GM12878 (cell line): ENCODE measurements around the gene CD79A. TPM values are rescaled to one million over a fixed set of nuclear protein-coding genes. Genes with fewer than 3 reads are reported as not detected.
A peak's percentile ranks its signal among the peaks of the same experiment; 100 is the strongest.

ENCODE experiments used
- ATAC-seq: fragments of 200-7000 bp; cut with Tn5 transposase; 3 replicates; pipeline ENCODE4 v1.9.1; 2020; ENCODE audit warnings: mild to moderate bottlenecking, moderate library complexity
- BruUV-seq: library from RNA; stranded (reverse); fragments of 400-500 nt; replicated peaks from 2 replicates; lab custom pipeline; 2021; lab: Mats Ljungman, UMichigan
- CTCF ChIA-PET: fragments of 300-600 bp; sonication (Branson Sonifier 250); formaldehyde crosslinking; extraction: SDS; loops from one replicate; lab custom pipeline; 2021; ENCODE audit warnings: inconsistent platforms; lab: Yijun Ruan, JAX
- POLR2A ChIA-PET: fragments of 350-600 bp; formaldehyde crosslinking; extraction: SDS; loops from one replicate; lab custom pipeline; 2021; ENCODE audit warnings: inconsistent platforms; lab: Charles Lee
- RAD21 ChIA-PET: fragments of 300-600 bp; sonication (Branson Sonifier 250); formaldehyde crosslinking; loops from one replicate; lab custom pipeline; 2023; ENCODE audit warnings: antibody characterized with exemption; ENCODE audit not compliant: unreplicated experiment; lab: Charles Lee
- SMC1A ChIA-PET: fragments of 300-600 bp; sonication (Branson Sonifier 250); formaldehyde crosslinking; loops from one replicate; lab custom pipeline; 2023; ENCODE audit not compliant: unreplicated experiment, uncharacterized antibody; lab: Charles Lee
- DNase-seq: peaks from one replicate; pipeline ENCODE4 v3.0.0-alpha.2; 2011; ENCODE audit warnings: low read depth, low spot score
- FAIRE-seq: peaks from 3 replicates; lab custom pipeline; 2011; peaks lifted over from hg19 to GRCh38; lab: Jason Lieb, UNC
- H2AFZ ChIP-seq: 2 replicates; pipeline ENCODE4 v1.6.0; 2011; ENCODE audit warnings: low read depth, low read length, control low read depth; ENCODE audit not compliant: control insufficient read depth
- H3K27ac ChIP-seq: 2 replicates; pipeline ENCODE4 v1.5.1; 2011; ENCODE audit warnings: control low read depth; ENCODE audit not compliant: control insufficient read depth, insufficient read depth
- H3K27me3 ChIP-seq, 2 experiments: replicated peaks in 1 of 2; 2 replicates each; pipeline versions ENCODE4 v1.6.0 to v1.6.1; 2011; ENCODE audit warnings: low read length in 1 of 2; ENCODE audit not compliant: control insufficient read depth in 2 of 2, insufficient read depth in 2 of 2
- H3K36me3 ChIP-seq, 2 experiments: 2 replicates each; pipeline ENCODE4 v1.5.1; 2011; ENCODE audit warnings: low read length in 1 of 2; ENCODE audit not compliant: control insufficient read depth in 2 of 2, insufficient read depth in 2 of 2
- H3K4me1 ChIP-seq: 2 replicates; pipeline ENCODE4 v1.6.1; 2011; ENCODE audit warnings: mild to moderate bottlenecking, low read length, moderate library complexity, mixed read lengths; ENCODE audit not compliant: control insufficient read depth, insufficient read depth
- H3K4me2 ChIP-seq: 2 replicates; pipeline ENCODE4 v1.6.0; 2011; ENCODE audit warnings: control low read depth; ENCODE audit not compliant: control insufficient read depth, insufficient read depth
- H3K4me3 ChIP-seq: fragments of 200-600 bp; sonication (generic); 2 replicates; pipeline ENCODE4 v1.5.1; 2016
- H3K79me2 ChIP-seq: 2 replicates; pipeline ENCODE4 v1.6.0; 2011; ENCODE audit warnings: low read length; ENCODE audit not compliant: control insufficient read depth, insufficient read depth
- H3K9ac ChIP-seq: 2 replicates; pipeline ENCODE4 v1.8.0; 2011; ENCODE audit warnings: low read length, control low read depth, mixed read lengths; ENCODE audit not compliant: control insufficient read depth, insufficient read depth
- H3K9me3 ChIP-seq: replicated peaks from 3 replicates; pipeline ENCODE4 v1.5.1; 2011; ENCODE audit warnings: mild to moderate bottlenecking, low read length; ENCODE audit not compliant: control insufficient read depth, insufficient read depth
- H4K20me1 ChIP-seq: 2 replicates; pipeline ENCODE4 v1.6.0; 2011; ENCODE audit not compliant: control insufficient read depth, insufficient read depth
- GATAD2B ChIP-seq: fragments of 450-650 bp; conservative IDR thresholded peaks from 2 replicates; pipeline ENCODE4 v1.6.1; 2017; ENCODE audit warnings: low read depth, mild to moderate bottlenecking, moderate library complexity
- LARP7 ChIP-seq: fragments of 450-650 bp; IDR thresholded peaks from 2 replicates; pipeline ENCODE4 v1.6.1; 2017; ENCODE audit warnings: mild to moderate bottlenecking
- POLR2AphosphoS5 ChIP-seq: IDR thresholded peaks from 2 replicates; pipeline ENCODE4 v1.6.1; 2011; ENCODE audit warnings: mild to moderate bottlenecking, low read length, inconsistent platforms
- RUNX3 ChIP-seq: IDR thresholded peaks from 2 replicates; pipeline ENCODE4 v1.6.1; 2012; ENCODE audit warnings: low read length, inconsistent platforms
- SMAD1 ChIP-seq: fragments of 450-650 bp; IDR thresholded peaks from 2 replicates; pipeline ENCODE4 v1.6.1; 2018; ENCODE audit warnings: mild to moderate bottlenecking, low read depth; ENCODE audit not compliant: partially characterized antibody
- SMAD5 ChIP-seq: IDR thresholded peaks from 2 replicates; pipeline ENCODE4 v1.6.1; 2016; ENCODE audit warnings: antibody characterized with exemption, low read depth
- SMARCA5 ChIP-seq: fragments of 450-650 bp; IDR thresholded peaks from 2 replicates; pipeline ENCODE4 v1.6.1; 2017; ENCODE audit warnings: mild to moderate bottlenecking
- SMC3 ChIP-seq: IDR thresholded peaks from 2 replicates; pipeline ENCODE4 v1.6.1; 2011; ENCODE audit warnings: low read length, improper control_type of control experiment, borderline replicate concordance
- SRF ChIP-seq, 2 experiments: IDR thresholded peaks; 2 replicates each; pipeline ENCODE4 v1.6.1; 2011; ENCODE audit warnings: low read depth in 2 of 2, low read length in 2 of 2, mild to moderate bottlenecking in 1 of 2, moderate library complexity in 1 of 2
- YY1 ChIP-seq: IDR thresholded peaks from 2 replicates; pipeline ENCODE4 v1.6.1; 2011; ENCODE audit warnings: low read depth, mild to moderate bottlenecking, low read length
- ZNF207 ChIP-seq: fragments of 450-650 bp; IDR thresholded peaks from 2 replicates; pipeline ENCODE4 v1.6.1; 2014; ENCODE audit warnings: antibody characterized with exemption, mild to moderate bottlenecking, borderline replicate concordance
- ZNF622 ChIP-seq: fragments of 450-650 bp; IDR thresholded peaks from 2 replicates; pipeline ENCODE4 v1.6.1; 2017; ENCODE audit warnings: mild to moderate bottlenecking, inconsistent platforms
- WGBS: methylation state at CpG from one replicate; pipeline ENCODE4 v1.1.6; 2016; ENCODE audit warnings: low lambda C conversion rate; ENCODE audit not compliant: insufficient replicate concordance, insufficient coverage; ENCODE audit errors: missing lambda C conversion rate; 5-methylcytosine and 5-hydroxymethylcytosine counted together
- in situ Hi-C: fragments of 300-500 bp; cut with MboI; formaldehyde crosslinking; loops from 9 replicates; pipeline ENCODE4 v1.14.3; 2018; ENCODE audit warnings: mixed read lengths
- intact Hi-C: fragments of 100-400 bp; cut with micrococcal nuclease; formaldehyde crosslinking; loops from one replicate; pipeline ENCODE4 v1.14.2; 2022; ENCODE audit not compliant: unreplicated experiment
- polyA plus RNA-seq, 11 experiments: library from polyadenylated mRNA; depleted of rRNA in 4 of 11; unstranded in 6 of 11; stranded (reverse) in 5 of 11; fragments of >200 nt; fragmentation: Nextera tagmentation in 4 of 11; fragmentation: Illumina TruSeq in 1 of 11; extraction: Ambion mirVana in 4 of 11; extraction: Trizol in 1 of 11; gene quantifications; 1 replicate in 1 of 11; 2 replicates in 10 of 11; pipeline versions ENCODE4 v1.2.1 to v1.2.3, GENCODE V29; 2011 to 2016; ENCODE audit warnings: inconsistent platforms in 2 of 11, missing spikeins in 2 of 11, low read depth in 1 of 11
- total RNA-seq, 4 experiments: library from RNA; depleted of rRNA in 3 of 4; stranded (reverse); fragments of >200 nt in 3 of 4; fragmentation: Illumina TruSeq in 1 of 4; extraction: Trizol in 1 of 4; gene quantifications; 2 replicates each; pipeline versions ENCODE4 v1.2.1 to v1.2.3, GENCODE V29; 2013 to 2021
- TF ChIP-seq, protein P1 (sequence below): fragments of 150-350 bp; IDR thresholded peaks from 2 replicates; pipeline ENCODE4 v1.6.1; 2016; ENCODE audit warnings: low read depth, low read length
- TF ChIP-seq, protein P2 (sequence below): fragments of 450-650 bp; formaldehyde crosslinking; IDR thresholded peaks from 2 replicates; pipeline ENCODE4 v1.4.0; 2022; ENCODE audit warnings: mild to moderate bottlenecking, moderate library complexity

The CD79A gene
- total and polyA plus RNA-seq, 10 of the 15 experiments (the other 5 are each of a cell fraction or from before 2014, with no cell fraction given) = 38.8 to 414 (median 282) TPM

DNA sequence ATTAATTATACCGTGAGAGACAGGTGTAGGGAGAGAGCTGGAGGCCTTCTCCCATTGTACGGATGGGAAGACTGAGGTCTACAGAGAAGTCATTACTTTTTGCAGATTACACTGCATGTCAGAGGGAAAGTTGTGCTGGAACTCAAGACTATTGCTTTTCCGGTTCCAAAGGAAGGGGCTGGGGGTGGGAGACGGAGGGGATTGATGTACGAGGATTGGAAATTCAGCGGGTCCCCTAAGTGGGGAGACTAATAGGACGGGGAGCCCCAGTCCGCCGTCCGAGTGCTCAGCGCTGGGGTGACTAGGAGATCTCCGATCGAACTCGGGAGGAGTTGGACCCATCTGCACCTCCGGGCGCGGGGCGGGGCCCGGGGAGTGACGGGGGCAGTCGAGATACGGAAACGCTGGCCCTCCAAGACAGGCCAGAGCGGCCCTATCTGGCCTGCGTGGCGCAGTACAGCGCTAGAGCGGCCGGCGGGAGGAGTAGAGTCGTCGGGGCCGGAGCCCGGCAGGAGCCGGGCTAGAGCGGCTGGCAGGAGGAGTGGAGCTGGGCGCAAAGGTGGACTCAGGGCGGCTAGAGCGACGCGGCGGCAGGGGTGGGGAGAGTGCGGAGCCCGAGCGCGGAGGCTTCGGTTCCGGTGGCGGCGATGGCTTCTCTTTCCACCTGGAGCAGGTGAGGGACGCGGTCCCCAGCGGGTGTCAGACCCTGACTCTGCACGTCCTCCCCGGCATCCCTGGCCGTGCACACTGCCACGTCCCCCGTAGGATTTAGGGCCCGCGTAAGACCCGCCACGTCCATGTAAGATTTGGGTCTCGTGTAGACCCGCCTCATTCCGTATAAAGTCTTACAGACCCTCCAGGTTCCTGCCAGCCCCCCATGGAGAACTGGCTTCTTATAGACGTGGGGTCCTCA, 7.0 kb downstream of the CD79A start:
- Histone ChIP-seq H3K4me3 (peak overlapping the region; percentile 89), H4K20me1 (no peaks in the 10 kb centered on the region), H3K9me3 (no peaks in the 10 kb centered on the region), H3K9ac (peak overlapping the region; percentile 73), H3K36me3 (peaks cover 7 to 10% of the 10 kb centered on the region in 2 experiments; a peak in 3 of 4 replicates), H3K4me1 (peaks cover 30% of the 10 kb centered on the region), H2AFZ (peak overlapping the region; percentile 21), H3K4me2 (peak overlapping the region; percentile 90), H3K79me2 (peaks cover 67% of the 10 kb centered on the region), H3K27ac (peak overlapping the region; percentile 87), H3K27me3 (no peaks in the 10 kb centered on the region)
- ChIA-PET POLR2A (interaction anchor here (0.7 to 6.9 kb wide), 5 partner anchors 12 to 61 kb away, joined by 3 to 90 read pairs (median 8); partner anchors contain the start of gene RPS19), CTCF (interaction anchor here (1.2 to 10.8 kb wide), 5 partner anchors 10 to 61 kb away, joined by 3 to 136 read pairs (median 15); partner anchors contain the start of genes CD79A and RPS19), RAD21 (interaction anchor here (3.7 to 7.1 kb wide), 2 partner anchors 10 to 61 kb away, joined by 28 to 120 read pairs; partner anchors contain the start of gene CD79A), SMC1A (interaction anchor here (0.7 to 3.6 kb wide), 5 partner anchors 7 to 25 kb away, joined by 3 to 37 read pairs (median 5); partner anchors contain the start of genes CD79A and RPS19)
- BruUV-seq = no TSS peak
- ATAC-seq (peak; percentile 87), DNase-seq (peak; percentile 86), FAIRE-seq (peak; percentile 78)
- intact Hi-C loops = loop anchor here (2.0 kb wide), 1 partner anchor 61 kb away; no protein-coding TSS in a partner anchor
- in situ Hi-C loops = no loop called here
- WGBS = under 1% methylated on average over 53 of the region's 66 CpGs
- TF ChIP-seq POLR2AphosphoS5 (peak; percentile 93), LARP7 (peak; percentile 83), SMC3 (peak; percentile 20; the same call in 1 of the 2 replicates), ZNF207 (no peak; the same call in 1 of the 2 replicates), GATAD2B (peak; percentile 73), YY1 (peak; percentile 88), SMAD1 (peak; percentile 81), SMAD5 (peak; percentile 83), ZNF622 (no peak), SRF (IDR thresholded peaks at IDR 0.05; ENCODE audit: low read depth in 2 of 2, low read length in 2 of 2) (no peak; a peak in 2 of 4 replicates), RUNX3 (peak; percentile 56; the same call in 1 of the 2 replicates), SMARCA5 (peak; percentile 23)
- TF ChIP-seq, protein P1, sequence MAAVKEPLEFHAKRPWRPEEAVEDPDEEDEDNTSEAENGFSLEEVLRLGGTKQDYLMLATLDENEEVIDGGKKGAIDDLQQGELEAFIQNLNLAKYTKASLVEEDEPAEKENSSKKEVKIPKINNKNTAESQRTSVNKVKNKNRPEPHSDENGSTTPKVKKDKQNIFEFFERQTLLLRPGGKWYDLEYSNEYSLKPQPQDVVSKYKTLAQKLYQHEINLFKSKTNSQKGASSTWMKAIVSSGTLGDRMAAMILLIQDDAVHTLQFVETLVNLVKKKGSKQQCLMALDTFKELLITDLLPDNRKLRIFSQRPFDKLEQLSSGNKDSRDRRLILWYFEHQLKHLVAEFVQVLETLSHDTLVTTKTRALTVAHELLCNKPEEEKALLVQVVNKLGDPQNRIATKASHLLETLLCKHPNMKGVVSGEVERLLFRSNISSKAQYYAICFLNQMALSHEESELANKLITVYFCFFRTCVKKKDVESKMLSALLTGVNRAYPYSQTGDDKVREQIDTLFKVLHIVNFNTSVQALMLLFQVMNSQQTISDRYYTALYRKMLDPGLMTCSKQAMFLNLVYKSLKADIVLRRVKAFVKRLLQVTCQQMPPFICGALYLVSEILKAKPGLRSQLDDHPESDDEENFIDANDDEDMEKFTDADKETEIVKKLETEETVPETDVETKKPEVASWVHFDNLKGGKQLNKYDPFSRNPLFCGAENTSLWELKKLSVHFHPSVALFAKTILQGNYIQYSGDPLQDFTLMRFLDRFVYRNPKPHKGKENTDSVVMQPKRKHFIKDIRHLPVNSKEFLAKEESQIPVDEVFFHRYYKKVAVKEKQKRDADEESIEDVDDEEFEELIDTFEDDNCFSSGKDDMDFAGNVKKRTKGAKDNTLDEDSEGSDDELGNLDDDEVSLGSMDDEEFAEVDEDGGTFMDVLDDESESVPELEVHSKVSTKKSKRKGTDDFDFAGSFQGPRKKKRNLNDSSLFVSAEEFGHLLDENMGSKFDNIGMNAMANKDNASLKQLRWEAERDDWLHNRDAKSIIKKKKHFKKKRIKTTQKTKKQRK = no peak
- TF ChIP-seq, protein P2, sequence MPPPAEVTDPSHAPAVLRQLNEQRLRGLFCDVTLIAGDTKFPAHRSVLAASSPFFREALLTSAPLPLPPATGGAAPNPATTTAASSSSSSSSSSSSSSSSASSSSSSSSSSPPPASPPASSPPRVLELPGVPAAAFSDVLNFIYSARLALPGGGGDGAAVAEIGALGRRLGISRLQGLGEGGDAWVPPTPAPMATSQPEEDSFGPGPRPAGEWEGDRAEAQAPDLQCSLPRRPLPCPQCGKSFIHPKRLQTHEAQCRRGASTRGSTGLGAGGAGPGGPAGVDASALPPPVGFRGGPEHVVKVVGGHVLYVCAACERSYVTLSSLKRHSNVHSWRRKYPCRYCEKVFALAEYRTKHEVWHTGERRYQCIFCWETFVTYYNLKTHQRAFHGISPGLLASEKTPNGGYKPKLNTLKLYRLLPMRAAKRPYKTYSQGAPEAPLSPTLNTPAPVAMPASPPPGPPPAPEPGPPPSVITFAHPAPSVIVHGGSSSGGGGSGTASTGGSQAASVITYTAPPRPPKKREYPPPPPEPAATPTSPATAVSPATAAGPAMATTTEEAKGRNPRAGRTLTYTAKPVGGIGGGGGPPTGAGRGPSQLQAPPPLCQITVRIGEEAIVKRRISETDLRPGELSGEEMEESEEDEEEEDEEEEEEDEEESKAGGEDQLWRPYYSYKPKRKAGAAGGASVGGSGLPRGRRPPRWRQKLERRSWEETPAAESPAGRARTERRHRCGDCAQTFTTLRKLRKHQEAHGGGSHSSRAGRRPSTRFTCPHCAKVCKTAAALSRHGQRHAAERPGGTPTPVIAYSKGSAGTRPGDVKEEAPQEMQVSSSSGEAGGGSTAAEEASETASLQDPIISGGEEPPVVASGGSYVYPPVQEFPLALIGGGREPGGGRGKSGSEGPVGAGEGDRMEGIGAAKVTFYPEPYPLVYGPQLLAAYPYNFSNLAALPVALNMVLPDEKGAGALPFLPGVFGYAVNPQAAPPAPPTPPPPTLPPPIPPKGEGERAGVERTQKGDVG = no peak
